Lower leg skin (tissue), 3 donors: Measurements from ENCODE around the gene FAM98C.

Experiments
- POLR2A ChIP-seq, 2 donors: fragments of 450-650 bp; IDR thresholded peaks; one replicate each; pipeline ENCODE4 v1.6.1; 2016 to 2017; ENCODE audit warnings: antibody characterized with exemption in 2 of 2, mild to moderate bottlenecking in 1 of 2, moderate library complexity in 1 of 2
- TF ChIP-seq, protein P1 (sequence below), 3 donors: fragments of 450-650 bp; IDR thresholded peaks; one replicate each; pipeline ENCODE4 v1.5.1; 2016; ENCODE audit warnings: antibody characterized with exemption in 3 of 3, mild to moderate bottlenecking in 3 of 3, moderate library complexity in 2 of 3

DNA sequence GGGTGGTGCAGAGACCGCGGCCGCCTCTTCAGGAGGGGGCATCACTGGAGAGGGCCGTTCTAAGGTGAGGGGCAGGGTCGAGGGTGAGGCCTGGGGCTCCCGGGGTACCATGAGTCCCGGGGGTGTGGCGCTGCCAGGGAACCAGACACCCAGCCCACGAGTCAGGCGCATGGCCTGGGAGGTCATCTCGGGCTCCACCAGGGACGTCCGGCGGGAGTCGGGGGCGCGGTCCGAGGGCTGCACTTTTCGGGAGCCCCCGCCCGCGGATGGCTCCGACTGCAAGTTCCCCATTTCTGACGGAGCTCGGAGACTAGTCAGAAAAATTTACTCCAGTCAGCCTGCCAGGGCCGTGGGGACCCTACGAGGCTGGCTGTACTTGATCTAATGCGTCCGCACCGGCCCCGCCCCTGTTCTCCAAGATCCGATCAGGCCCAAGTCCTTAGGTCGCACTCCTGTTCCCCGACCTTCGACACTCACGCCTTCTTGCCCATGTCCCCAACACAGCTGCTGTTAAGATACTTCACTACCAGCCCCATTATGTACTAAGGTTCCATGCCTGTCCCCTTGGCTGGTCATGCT lies 15.8 kb upstream of the FAM98C start:
- TF ChIP-seq, protein P1, sequence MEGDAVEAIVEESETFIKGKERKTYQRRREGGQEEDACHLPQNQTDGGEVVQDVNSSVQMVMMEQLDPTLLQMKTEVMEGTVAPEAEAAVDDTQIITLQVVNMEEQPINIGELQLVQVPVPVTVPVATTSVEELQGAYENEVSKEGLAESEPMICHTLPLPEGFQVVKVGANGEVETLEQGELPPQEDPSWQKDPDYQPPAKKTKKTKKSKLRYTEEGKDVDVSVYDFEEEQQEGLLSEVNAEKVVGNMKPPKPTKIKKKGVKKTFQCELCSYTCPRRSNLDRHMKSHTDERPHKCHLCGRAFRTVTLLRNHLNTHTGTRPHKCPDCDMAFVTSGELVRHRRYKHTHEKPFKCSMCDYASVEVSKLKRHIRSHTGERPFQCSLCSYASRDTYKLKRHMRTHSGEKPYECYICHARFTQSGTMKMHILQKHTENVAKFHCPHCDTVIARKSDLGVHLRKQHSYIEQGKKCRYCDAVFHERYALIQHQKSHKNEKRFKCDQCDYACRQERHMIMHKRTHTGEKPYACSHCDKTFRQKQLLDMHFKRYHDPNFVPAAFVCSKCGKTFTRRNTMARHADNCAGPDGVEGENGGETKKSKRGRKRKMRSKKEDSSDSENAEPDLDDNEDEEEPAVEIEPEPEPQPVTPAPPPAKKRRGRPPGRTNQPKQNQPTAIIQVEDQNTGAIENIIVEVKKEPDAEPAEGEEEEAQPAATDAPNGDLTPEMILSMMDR (IDR thresholded peaks at IDR 0.05) = no peak
- no peak for TF ChIP-seq POLR2A (IDR thresholded peaks at IDR 0.05)
